ENCODE data around the gene HIF1A. TPM values are rescaled to one million over a fixed set of nuclear protein-coding genes. Genes with fewer than 3 reads are reported as not detected.
"Not testable (repeated sequence)": the region's sequence is repeated elsewhere in the genome, so short reads cannot be mapped to it uniquely, and the experiment has no call there.

Gene HIF1A
- total RNA-seq, 1 donor from 2014 or later, result 140 TPM

DNA sequence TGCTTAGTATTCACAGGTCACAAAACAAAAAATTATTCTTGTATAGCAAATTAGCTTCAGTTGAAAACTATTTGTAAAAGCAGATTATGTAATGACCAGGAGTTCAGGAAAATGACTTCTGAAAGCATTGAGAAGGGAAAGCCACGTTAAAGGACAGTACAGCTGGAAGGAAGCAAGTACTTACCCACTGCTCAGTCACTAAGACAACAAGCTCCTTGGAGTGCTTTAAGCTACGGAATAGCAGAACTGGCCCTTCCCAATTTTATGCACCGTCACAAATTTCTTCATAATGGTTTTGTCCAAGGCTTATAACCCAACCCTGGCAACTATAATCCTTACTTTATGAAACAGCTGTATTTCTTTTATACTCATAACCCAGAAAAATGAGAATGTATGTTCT lies 54.0 kb downstream of the HIF1A start:
- no peak for DNase-seq

DNA sequence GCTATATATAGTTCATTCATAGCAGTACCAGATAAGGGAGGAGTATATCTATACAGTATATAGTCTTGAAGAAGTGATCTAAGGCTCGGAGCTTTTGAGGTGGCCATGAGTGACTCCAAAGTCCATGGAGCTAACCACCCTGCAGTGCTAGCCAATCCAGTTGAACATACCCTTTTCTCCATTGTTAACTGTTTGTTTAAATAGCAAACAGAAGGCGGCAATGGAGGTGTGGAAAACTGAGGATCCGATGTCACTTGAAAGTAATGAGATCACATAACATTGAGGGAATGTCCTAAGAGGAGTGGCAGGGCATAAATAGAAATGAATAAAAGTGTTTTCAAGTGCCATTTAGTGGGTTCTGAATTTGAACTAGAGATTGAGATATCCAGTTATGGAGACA lies 54.6 kb downstream of the HIF1A start:
- DNase-seq, result no peak

DNA sequence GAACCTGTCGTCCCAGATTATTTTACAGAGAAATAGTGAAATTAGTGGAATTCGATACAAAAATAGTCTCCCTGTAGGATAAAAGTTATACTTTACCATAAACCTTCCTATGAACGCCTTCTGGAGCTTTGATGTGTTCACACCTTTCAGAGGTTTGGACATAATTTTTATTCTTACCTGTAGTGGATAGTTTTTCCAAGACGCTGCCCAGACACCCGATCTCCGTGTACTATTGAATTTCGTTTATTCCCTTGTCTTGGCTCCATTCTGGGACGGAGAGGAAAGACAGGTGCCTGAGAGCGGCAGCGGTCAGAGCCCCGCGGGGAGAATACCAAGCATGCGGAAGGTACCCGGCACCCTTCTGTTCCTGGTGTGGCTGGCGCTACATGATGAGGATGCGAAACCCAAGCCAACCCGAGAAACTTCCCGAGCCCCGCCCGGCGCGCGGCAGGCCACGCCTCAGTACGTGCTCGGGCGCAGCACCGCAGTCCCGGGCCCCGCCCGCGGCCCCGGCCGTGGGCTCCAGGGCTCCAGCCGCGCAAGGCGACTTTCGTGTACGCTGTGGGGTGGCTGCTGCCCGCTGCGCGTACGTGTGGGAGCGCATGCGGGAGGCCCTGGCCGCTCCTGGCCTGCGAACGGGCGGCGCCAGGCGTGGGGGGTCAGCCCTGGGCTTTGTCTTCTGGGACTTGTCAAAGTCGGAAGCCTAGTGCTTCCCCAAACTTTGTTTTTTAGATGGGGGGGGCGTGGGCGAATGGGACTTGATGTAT lies 55.6 kb downstream of the HIF1A start:
- DNase-seq, result peak; percentile 54

DNA sequence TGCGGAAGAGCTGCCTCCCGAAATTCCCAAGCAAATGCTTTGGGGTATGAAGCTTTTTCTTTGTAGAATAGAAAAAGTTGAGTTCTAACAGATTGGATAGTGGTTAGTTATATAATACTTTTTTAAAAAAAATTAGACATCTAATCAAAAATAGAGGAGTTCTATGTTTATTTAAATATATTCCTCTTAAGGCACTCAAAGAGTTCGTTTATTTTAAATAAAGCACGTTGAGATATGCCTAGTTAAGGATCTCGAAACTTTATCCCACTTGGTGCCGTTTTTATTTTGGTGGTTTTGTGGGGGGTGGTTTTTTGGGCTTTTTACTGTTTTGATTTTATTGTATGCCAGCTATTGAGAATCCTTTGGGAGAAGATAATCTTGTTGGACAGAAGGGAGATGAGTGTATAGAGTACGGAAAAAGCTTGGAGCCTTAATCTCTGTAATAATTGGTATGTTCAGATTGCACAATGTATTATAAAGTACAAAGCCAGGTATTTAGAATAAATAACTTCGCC lies 56.2 kb downstream of the HIF1A start:
- no peak for DNase-seq

- no peak for DNase-seq
Measured at GRCh38 chr14:61752626-61753025, 57.3 kb downstream of the HIF1A start.

GRCh38 chr14:61753631-61754030 lies 58.3 kb downstream of the HIF1A start:
- DNase-seq, result no peak

GRCh38 chr14:61754627-61755381 lies 59.5 kb downstream of the HIF1A start:
- DNase-seq, result no peak

DNA sequence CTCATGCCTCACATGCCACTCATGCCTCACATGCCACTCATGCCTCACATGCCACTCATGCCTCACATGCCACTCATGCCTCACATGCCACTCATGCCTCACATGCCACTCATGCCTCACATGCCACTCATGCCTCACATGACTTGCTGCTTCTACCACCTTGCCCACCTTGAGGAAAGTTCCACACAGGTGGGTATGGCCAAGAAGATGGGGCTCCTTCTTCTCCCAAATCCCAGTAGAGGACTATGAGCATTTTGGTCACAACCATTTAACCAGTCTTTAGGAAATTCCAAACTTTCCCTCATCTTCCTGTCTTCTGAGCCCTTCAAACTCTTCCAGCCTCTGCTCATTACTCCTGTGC lies 60.0 kb downstream of the HIF1A start:
- not testable (repeated sequence) for DNase-seq

GRCh38 chr14:61756135-61756534 lies 60.8 kb downstream of the HIF1A start:
- no peak for DNase-seq

DNA sequence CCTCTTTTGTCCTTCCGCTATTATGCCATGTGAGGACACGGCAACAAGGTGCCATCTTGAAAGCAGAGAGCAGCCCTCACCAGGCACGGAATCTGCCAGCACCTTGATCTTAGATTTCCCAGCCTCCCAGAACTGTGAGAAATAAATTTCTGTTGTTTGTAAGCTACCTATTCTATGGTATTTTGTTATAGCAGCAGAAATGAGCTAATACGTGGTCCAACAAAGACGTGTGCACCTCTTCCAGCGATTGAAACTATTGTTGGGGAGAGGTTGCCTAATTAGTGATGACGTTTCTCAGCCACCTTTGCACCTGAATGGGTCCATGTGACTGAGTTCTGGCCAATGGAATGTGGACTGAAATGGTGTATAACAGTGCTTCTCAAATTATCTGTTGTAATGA lies 64.6 kb downstream of the HIF1A start:
- no peak for DNase-seq

- DNase-seq, result no peak
Measured at GRCh38 chr14:61761557-61761956, 66.2 kb downstream of the HIF1A start.

- DNase-seq, result peak; percentile 94
Measured at GRCh38 chr14:61761959-61762786, 66.9 kb downstream of the HIF1A start, which contains the start of gene SNAPC1. Gene SNAPC1 (plus strand): TSS chr14:61762420. CDS start chr14:61762461, 41 bp downstream.

GRCh38 chr14:61764342-61765122 lies 69.2 kb downstream of the HIF1A start:
- DNase-seq, result no peak

DNA sequence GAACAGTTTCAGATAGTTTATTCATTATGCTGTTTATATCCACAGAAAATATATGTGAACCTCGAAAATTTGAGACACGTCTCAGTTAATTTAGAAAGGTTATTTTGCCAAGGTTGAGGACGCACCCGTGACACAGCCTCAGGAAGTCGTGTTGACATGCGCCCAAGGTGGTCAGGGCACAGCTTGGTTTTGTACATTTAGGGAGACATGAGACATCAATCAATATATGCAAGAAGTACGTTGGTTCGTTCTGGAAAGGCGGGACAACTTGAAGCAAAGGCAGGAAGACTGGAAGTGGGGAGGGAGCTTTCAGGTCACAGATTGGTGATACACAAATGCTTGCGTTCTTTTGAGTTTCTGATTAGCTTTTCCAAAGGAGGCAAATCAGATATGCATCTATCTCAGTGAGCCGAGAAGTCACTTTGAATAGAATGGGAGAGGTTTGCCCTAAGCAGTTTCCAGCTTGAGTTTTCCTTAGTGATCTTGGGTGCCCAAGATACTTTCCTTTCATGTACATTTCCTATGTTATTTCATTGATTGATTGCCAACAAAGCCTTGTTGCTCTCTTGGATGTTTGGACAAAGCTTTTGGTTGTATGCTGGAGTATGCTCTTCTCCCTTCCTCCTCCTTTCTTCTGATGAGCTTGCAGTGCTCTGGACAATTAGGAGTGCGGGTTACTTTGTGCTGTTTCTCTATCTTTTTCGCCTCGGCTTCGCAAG lies 70.1 kb downstream of the HIF1A start:
- DNase-seq, result no peak

GRCh38 chr14:61766151-61766550 lies 70.8 kb downstream of the HIF1A start:
- no peak for DNase-seq

GRCh38 chr14:61768240-61768639 lies 72.9 kb downstream of the HIF1A start:
- DNase-seq, result no peak

- DNase-seq, result no peak
Measured at GRCh38 chr14:61769893-61770292, 74.6 kb downstream of the HIF1A start.

- DNase-seq, result no peak
Measured at GRCh38 chr14:61774861-61775260, 79.5 kb downstream of the HIF1A start.

- DNase-seq, result no peak
Measured at GRCh38 chr14:61780125-61780524, 84.8 kb downstream of the HIF1A start.

DNA sequence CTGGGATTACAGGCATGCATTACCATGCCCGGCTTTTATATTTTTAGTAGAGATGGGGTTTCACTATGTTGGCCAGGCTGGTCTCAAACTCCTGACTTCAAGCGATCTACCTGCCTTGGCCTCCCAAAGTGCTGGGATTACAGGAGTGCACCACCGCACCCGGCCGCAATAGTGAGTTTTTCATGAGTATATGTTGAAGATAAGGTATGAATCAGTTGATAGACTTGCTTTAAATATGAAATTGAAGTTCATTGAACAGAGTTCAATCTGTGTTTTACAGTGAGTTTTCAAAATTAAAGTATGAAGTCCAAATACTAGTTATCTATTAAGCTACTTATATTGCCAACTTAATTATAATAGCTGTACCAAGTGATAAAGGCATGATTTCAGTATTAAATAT lies 102.0 kb downstream of the HIF1A start:
- DNase-seq, result no peak

All from occipital lobe (tissue), 2 donors.